ENCODE results near the gene SYT15.
"Not testable (repeated sequence)": the region's sequence is repeated elsewhere in the genome, so short reads cannot be mapped to it uniquely, and the experiment has no call there.

Gene SYT15

DNA sequence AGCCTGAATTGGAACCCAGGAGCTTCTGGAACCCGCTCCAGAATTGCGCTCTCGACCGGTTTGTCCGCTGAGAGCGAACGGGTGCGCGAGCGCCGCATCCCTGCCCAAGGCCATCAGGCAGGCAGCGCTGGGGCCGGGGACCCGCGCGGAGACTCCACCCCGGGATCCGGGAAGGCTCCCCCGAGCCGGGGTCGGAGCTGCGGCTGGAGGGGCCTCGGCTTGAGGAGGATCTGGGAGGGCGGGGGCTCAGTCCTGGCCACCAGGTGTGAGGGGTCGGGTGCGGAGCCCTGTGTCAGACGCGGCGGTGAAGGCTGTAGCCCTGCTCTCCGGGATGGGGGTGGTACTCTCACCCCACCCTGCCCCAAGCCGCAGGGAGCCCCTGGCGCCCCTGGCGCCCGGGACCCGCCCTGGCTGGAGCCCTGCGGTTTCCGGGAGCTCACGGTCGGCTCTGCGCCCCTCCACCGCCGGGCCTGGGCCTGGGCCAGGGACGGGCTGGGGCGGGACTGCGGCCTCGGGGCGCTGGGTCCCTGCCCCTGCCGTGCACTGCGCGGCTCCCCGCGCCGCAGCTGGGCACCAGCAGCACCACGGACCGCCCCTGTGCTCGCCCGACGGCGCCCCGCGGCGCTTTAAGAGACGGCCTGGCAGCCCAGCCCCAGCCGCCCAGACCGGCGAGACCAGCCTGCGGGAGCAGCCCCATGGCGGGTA, at the start of gene SYT15:
SYT15 (plus strand) TSS at position 655 of the 705 bp plus-strand sequence; CDS start at position 696, 41 bp downstream.
- DNase-seq, result not testable (repeated sequence)

- DNase-seq, result not testable (repeated sequence)
Measured at GRCh38 chr10:46529742-46530141, 49.2 kb upstream of the SYT15 start.

DNA sequence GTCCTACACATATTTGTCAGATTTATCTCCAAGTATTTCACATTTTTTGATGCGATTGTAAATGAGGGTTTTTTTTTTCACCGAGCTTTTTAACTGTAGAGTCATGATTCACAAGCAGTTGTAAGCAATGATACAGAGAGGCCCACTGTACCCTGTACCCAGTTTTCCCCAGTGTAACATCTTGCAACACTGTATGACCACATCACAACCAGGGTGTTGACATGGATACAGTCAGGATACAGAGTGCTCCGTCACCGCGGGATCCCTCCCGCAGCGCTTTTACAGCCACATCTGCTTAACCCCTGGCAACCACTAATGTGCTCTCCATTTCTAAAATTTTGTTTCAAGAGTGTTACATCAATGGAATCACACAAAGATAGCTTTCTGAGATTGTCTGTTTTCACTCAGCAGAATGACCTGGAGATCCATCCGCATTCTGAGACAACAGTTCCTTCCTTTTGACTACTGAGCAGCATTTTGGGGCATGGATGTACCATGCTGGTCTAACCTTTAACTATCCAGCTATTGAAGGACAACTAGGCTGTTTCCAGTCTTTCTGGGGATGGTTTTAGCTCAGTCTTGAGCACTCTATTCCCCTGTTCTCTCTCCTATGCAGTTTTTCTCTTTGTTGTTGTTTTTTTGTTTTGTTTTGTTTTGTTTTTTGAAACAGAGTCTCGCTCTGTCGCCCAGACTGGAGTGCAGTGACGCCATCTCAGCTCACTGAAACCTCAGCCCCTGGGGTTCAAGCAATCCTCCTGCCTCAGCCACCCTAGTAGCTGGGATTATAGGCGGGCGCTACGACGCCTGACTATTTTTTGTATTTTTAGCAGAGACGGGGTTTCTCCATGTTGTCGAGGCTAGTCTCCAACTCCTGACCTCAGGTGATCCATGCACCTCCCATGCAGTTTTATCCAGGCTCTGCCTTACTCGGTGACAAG, 48.4 kb upstream of the SYT15 start:
- no peak for DNase-seq

- DNase-seq, result not testable (repeated sequence)
Measured at GRCh38 chr10:46532256-46532655, 46.7 kb upstream of the SYT15 start.

- DNase-seq, result no peak
Measured at GRCh38 chr10:46534828-46535524, 44.0 kb upstream of the SYT15 start.

DNA sequence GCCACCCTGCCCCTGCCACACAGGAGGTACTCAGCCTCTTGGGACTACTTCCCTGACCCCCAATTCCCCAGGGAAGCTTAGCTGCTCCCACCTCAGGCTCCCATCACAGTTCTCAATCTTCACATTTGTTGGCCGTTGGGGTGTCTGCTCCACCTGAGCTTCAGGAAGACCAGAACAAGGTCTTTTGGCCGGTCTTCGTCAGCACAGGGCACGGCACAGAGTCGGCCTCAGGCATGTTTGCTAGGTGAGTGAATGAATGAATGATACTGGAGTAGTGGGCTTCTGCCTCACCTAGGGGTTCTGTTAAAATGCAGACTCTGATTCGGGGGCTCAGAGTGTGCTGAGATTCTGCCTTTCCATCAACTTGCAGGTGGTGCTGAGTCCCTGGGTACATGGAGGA, 42.8 kb upstream of the SYT15 start:
- no peak for DNase-seq

- DNase-seq, result no peak
Measured at GRCh38 chr10:46536781-46537180, 42.1 kb upstream of the SYT15 start.

- DNase-seq, result no peak
Measured at GRCh38 chr10:46537309-46537708, 41.6 kb upstream of the SYT15 start.

DNA sequence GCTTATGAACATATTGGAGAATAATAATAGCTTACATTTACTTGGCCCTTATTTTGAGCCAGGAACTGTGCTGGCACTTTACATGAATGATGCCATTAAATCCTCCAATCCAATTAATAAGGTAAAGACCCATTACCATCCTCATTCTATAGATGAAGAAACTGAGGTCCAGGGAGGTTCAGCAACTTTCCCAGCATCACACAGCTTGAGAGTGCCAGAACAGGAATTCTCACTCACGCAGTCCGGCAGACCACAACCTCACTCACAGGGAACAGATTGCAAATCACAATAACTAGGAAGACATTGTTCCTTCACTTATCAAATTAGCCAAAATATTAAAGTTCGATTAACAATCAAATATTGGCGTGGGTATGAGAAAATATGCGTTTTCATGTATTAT, 40.8 kb upstream of the SYT15 start:
- DNase-seq, result no peak

GRCh38 chr10:46538717-46539426, 40.1 kb upstream of the SYT15 start:
- DNase-seq, result no peak

GRCh38 chr10:46539596-46540411, 39.1 kb upstream of the SYT15 start:
- no peak for DNase-seq

DNA sequence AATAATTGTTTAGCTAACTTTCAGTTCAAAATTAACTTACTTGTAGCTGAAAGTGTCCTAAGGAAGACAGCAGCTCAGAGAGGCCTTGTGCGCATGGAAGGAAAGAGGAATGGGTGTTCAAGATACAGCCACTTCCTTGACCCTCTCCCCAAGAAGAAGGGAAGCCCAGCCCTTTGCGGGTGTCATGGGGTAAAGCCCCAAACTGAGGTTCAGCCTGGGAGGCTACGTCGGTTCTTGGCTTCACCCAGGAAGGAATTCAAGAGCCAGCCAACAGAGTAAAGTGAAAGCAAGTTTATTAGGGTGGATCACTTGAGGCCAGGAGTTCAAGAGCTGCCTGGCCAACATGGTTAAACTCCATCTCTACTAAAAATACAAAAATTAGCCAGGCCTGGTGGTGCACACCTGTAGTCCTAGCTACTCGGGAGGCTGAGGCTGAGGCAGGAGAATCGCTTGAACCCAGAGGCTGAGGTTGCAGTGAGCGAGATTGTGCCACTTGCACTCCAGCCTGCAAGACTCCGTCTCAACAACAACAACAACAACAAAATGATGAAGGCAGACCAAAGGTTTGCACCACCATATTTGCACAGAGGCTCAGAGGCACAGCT, 38.4 kb upstream of the SYT15 start:
- DNase-seq, result no peak

- DNase-seq, result no peak
Measured at GRCh38 chr10:46541017-46541661, 37.8 kb upstream of the SYT15 start.

- DNase-seq, result no peak
Measured at GRCh38 chr10:46541735-46542566, 37.0 kb upstream of the SYT15 start.

DNA sequence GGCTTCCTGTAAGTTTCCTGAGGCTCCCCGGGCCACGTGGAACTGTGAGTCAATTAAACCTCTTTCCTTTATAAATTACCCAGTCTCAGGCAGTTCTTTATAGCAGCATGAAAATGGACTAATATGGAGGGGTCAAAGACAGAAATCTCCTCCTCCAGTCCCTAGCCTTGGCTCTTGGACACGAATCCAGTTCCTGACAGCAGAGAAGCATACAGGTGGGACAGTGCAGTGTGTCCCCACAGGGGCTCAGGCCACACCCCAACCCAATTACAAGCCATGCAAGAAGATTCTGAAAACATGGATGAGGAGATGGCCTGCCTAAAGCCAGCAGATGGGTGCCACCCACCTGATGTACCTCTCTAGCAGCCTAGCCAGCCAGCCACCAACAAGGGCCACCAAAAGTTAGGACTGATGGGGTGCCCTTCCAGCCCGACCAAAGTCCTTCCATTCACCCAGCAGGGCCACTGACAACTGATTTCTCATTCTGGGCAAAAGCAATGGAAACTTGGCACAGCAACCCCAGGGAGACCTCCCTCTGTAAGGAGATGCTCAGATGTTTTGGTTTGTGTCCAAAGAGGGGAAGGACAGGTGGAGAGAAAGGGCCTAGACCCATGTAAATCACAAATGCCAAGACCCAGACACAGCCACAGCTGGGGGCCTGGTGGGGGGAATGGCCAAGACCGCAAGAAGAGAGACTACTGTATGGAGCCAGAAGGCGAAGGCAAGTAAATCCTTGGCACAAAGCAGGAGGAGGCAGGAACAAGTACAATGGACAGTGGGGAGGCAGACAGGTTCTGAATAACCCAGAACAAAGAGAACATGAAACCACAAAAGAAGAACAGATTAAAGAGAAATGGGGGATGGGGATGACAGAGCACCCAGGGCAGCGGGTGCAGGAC, 36.1 kb upstream of the SYT15 start:
- DNase-seq, result no peak

- no peak for DNase-seq
Measured at GRCh38 chr10:46543466-46544377, 35.2 kb upstream of the SYT15 start.

- DNase-seq, result no peak
Measured at GRCh38 chr10:46544989-46545791, 33.7 kb upstream of the SYT15 start.

Measured in activated CD4-positive, alpha-beta T cell treated with anti-CD3 and anti-CD28 coated beads, Interleukin-2, amount 50 U/mL, for 4 hours (primary cell).